GM21390 (cell line): ENCODE results near the gene POGK.

Source experiments
- ATAC-seq: cut with Tn5 transposase; IDR thresholded peaks from one replicate; pipeline ENCODE4 v1.9.1; 2021; ENCODE audit not compliant: unreplicated experiment

The POGK gene

DNA sequence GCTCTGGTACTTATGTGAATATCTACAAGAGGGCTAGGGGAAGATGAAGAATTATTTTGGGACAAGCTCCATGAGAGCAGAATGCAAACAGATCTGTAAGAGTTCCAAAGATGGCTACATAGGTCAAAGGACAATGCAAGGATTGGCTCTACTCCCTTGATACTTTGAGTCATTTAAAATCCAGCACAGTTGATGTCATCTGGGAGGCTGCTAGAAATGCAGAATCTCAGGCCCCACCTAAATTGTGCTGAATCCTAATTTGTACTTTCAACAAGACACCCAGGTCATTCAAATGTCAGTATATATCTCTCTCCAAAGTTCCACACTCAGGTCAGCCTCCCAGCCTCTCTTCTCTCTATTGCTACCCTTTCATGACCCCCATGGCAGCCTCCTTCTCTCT, 60.5 kb downstream of the POGK start:
- no peak for ATAC-seq

- ATAC-seq, result no peak
Measured at GRCh38 chr1:166900987-166901386, 61.7 kb downstream of the POGK start.

DNA sequence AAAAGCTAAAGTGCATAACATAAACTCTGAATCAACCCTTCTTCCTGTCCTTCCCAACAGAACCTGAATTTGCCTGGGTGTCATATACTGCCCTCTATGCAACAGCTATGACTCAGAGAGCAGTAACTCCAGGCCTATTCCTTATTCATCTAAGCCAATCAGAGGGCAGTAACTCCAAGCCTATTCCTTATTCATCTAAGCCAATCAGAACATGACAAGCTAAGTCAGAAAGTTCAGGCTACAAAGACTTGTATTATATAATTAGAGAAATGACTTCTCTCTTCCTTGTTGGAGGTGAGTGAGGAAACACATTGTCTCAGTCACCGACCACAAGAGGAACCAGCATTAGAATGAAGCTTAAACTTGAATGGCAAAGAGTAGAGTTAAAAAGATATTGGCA, 63.0 kb downstream of the POGK start:
- ATAC-seq, result no peak

- ATAC-seq, result no peak
Measured at GRCh38 chr1:166903232-166903631, 64.0 kb downstream of the POGK start.

GRCh38 chr1:166905136-166905535, 65.9 kb downstream of the POGK start:
- no peak for ATAC-seq

- ATAC-seq, result no peak
Measured at GRCh38 chr1:166905900-166906299, 66.6 kb downstream of the POGK start.
